ENCODE data around the gene NVL. TPM values are rescaled to one million over a fixed set of nuclear protein-coding genes. Genes with fewer than 3 reads are reported as not detected.

Gene NVL
- total RNA-seq, result 34.6 TPM

- Histone ChIP-seq H3K4me3 (peak within 1 kb of the TSS; percentile 56 to 75), H3K36me3 (peaks cover 0 to 3% of the 10 kb centered on the region in 2 donors), H3K4me1 (peaks cover 29% of the 10 kb centered on the region), H3K9me3 (no peaks in the 10 kb centered on the region), H3K27me3 (no peaks in the 10 kb centered on the region), H3K27ac (peak within 1 kb of the TSS; percentile 88)
- intact Hi-C loops (cut with DNase I), result no loop called here
- TF ChIP-seq POLR2AphosphoS5 (IDR thresholded peaks at IDR 0.05; ENCODE audit: insufficient read depth in 1 of 2, low read depth in 1 of 2) (peak; percentile 85 to 87), POLR2A (IDR thresholded peaks at IDR 0.05) (no peak)
- TF ChIP-seq, protein P1, sequence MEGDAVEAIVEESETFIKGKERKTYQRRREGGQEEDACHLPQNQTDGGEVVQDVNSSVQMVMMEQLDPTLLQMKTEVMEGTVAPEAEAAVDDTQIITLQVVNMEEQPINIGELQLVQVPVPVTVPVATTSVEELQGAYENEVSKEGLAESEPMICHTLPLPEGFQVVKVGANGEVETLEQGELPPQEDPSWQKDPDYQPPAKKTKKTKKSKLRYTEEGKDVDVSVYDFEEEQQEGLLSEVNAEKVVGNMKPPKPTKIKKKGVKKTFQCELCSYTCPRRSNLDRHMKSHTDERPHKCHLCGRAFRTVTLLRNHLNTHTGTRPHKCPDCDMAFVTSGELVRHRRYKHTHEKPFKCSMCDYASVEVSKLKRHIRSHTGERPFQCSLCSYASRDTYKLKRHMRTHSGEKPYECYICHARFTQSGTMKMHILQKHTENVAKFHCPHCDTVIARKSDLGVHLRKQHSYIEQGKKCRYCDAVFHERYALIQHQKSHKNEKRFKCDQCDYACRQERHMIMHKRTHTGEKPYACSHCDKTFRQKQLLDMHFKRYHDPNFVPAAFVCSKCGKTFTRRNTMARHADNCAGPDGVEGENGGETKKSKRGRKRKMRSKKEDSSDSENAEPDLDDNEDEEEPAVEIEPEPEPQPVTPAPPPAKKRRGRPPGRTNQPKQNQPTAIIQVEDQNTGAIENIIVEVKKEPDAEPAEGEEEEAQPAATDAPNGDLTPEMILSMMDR (IDR thresholded peaks at IDR 0.05), result peak in 1 of 3 experiments; percentile 15
- DNase-seq (ENCODE audit: extremely low spot score in 2 of 2), result peak in 1 of 2 donors; percentile 88
Observed at GRCh38 chr1:224329842-224330753, at the start of gene NVL. NVL (minus strand) TSS chr1:224330172; CDS start chr1:224330127, 45 bp downstream.

DNA sequence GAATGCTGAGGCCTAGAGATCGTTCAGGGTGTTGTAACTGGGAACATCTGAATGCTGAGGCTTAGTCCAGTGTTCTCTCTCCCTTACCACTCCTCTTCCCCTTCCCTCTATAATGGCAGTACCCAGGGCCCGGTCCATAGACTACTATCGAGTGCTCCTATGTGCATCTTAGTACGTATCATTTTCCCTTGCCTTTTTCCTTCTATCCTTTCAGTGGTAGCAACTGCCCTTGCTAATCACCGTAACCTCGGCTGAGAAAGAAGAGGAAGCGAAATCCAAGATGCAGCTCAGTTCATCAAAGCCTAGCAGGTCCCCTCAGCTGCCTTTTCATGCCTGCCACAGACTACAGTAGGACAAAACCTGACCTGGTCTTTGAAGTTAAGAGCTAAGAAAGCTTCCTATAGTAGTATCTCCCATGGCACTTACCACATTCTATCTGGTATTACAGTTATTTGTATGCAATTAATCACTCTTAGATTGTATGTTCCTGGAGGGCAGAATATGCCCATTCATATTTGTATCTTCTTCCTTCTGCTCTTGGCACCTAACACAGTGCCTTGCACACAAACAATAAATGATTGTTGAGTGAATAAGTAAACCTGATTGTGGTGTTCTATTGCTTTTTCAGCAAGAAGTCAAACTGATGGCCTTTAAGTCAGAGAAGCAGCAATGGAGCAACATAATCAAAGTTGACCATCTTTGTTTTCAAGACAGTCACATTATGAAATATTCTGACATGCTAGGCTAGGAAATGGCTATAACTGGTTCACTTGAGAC is 49.1 kb upstream of the NVL start:
- peaks cover 0 to 36% of the 10 kb centered on the region in 2 donors for H3K36me3 ChIP-seq
- H3K4me3 ChIP-seq, result no peak overlapping the region
- no peak for DNase-seq (ENCODE audit: extremely low spot score in 2 of 2)
- TF ChIP-seq POLR2A (IDR thresholded peaks at IDR 0.05) (no peak), POLR2AphosphoS5 (IDR thresholded peaks at IDR 0.05; ENCODE audit: insufficient read depth in 1 of 2, low read depth in 1 of 2) (no peak)
- TF ChIP-seq, protein P1 (IDR thresholded peaks at IDR 0.05), result no peak
- H3K27me3 ChIP-seq, result no peaks in the 10 kb centered on the region
- H3K9me3 ChIP-seq, result no peaks in the 10 kb centered on the region
- H3K27ac ChIP-seq, result no peak overlapping the region
- no peaks in the 10 kb centered on the region for H3K4me1 ChIP-seq
- intact Hi-C loops (cut with DNase I), result no loop called here

DNA sequence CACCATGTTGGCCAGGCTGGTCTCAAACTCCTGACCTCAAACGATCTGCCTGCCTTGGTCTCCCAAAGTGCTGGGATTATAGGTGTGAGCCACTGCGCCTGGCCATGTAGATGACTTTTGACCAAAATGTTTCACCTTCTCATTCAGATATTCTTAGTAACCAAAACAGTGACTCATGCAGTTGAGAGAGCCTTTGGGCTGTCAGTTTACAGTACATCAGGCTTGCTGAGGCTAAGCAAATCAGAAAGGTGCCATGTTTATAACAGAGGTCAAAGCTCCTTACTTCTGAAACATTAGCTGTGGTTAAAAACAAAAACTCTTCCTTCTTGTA is 47.7 kb upstream of the NVL start:
- no peak overlapping the region for H3K27ac ChIP-seq
- H3K4me1 ChIP-seq, result no peaks in the 10 kb centered on the region
- intact Hi-C loops (cut with DNase I), result no loop called here
- no peaks in the 10 kb centered on the region for H3K9me3 ChIP-seq
- DNase-seq (ENCODE audit: extremely low spot score in 2 of 2), result no peak
- H3K4me3 ChIP-seq, result no peak overlapping the region
- no peaks in the 10 kb centered on the region for H3K27me3 ChIP-seq
- TF ChIP-seq POLR2AphosphoS5 (IDR thresholded peaks at IDR 0.05; ENCODE audit: insufficient read depth in 1 of 2, low read depth in 1 of 2), result no peak
- TF ChIP-seq, protein P1 (IDR thresholded peaks at IDR 0.05), result no peak
- TF ChIP-seq POLR2A (IDR thresholded peaks at IDR 0.05), result no peak
- H3K36me3 ChIP-seq, result peaks cover 0 to 41% of the 10 kb centered on the region in 2 donors

DNA sequence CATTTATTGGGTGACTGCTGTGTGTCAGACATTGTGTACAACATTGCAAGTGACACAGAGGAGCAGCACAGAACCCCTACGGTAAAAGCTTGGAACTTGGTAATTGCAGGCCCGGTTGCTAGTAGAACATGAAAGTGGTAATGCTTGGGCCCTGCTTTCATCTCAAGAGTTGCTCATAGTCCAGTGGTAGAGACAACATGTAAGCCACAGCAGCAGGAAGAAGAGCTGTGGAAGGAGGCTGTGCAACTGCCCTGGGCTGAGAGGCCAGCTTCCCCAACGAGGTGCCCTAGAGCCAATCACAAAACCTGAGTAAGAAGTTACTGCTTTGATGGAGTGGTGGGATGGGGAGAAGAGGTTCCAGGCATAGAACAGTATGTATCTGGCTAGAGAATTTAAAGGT is 45.1 kb upstream of the NVL start:
- H3K27ac ChIP-seq, result no peak overlapping the region
- H3K36me3 ChIP-seq, result peaks cover 0 to 62% of the 10 kb centered on the region in 2 donors
- TF ChIP-seq POLR2AphosphoS5 (IDR thresholded peaks at IDR 0.05; ENCODE audit: insufficient read depth in 1 of 2, low read depth in 1 of 2) (no peak), POLR2A (IDR thresholded peaks at IDR 0.05) (no peak)
- TF ChIP-seq, protein P1 (IDR thresholded peaks at IDR 0.05), result no peak
- H3K9me3 ChIP-seq, result no peaks in the 10 kb centered on the region
- intact Hi-C loops (cut with DNase I), result no loop called here
- DNase-seq (ENCODE audit: extremely low spot score in 2 of 2), result no peak
- no peak overlapping the region for H3K4me3 ChIP-seq
- no peaks in the 10 kb centered on the region for H3K27me3 ChIP-seq
- H3K4me1 ChIP-seq, result no peaks in the 10 kb centered on the region

Measured in vagina (tissue), 2 donors.